ENCODE results near the gene TRAPPC1.

The TRAPPC1 gene

GRCh38 chr17:7884581-7885366 lies 47.0 kb downstream of the TRAPPC1 start:
- peak; percentile 42 for DNase-seq (ENCODE audit: low read depth)
- H3K9me3 ChIP-seq (ENCODE audit: control insufficient read depth, low read length) = no peaks in the 10 kb centered on the region
- H3K4me3 ChIP-seq (ENCODE audit: low read length) = peak overlapping the region; percentile 89
- peaks cover 32% of the 10 kb centered on the region for H3K4me1 ChIP-seq (ENCODE audit: control insufficient read depth, insufficient read depth, low read length)
- H3K9ac ChIP-seq (ENCODE audit: low read length) = peak overlapping the region; percentile 88
- H3K36me3 ChIP-seq (ENCODE audit: control insufficient read depth, insufficient read depth, low read length, severe bottlenecking) = peaks cover 16% of the 10 kb centered on the region
- no peaks in the 10 kb centered on the region for H3K27me3 ChIP-seq (replicated peaks; ENCODE audit: control insufficient read depth, insufficient read depth, low read length)

- peak; percentile 62 for DNase-seq (ENCODE audit: low read depth)
- H3K9me3 ChIP-seq (ENCODE audit: control insufficient read depth, low read length) = no peaks in the 10 kb centered on the region
- peak overlapping the region; percentile 77 for H3K4me3 ChIP-seq (ENCODE audit: low read length)
- H3K4me1 ChIP-seq (ENCODE audit: control insufficient read depth, insufficient read depth, low read length) = peaks cover 23% of the 10 kb centered on the region
- peak overlapping the region; percentile 84 for H3K9ac ChIP-seq (ENCODE audit: low read length)
- peaks cover 19% of the 10 kb centered on the region for H3K36me3 ChIP-seq (ENCODE audit: control insufficient read depth, insufficient read depth, low read length, severe bottlenecking)
- H3K27me3 ChIP-seq (replicated peaks; ENCODE audit: control insufficient read depth, insufficient read depth, low read length) = no peaks in the 10 kb centered on the region
These were observed 47.9 kb downstream of the TRAPPC1 start for GRCh38 chr17:7883781-7884386.

- Histone ChIP-seq H3K9me3 (ENCODE audit: control insufficient read depth, low read length) (no peaks in the 10 kb centered on the region), H3K36me3 (ENCODE audit: control insufficient read depth, insufficient read depth, low read length, severe bottlenecking) (peaks cover 19% of the 10 kb centered on the region)
- no peak for DNase-seq (ENCODE audit: low read depth)
These were observed 49.1 kb downstream of the TRAPPC1 start for GRCh38 chr17:7882629-7883028.

GRCh38 chr17:7882068-7882467 lies 49.7 kb downstream of the TRAPPC1 start:
- H3K27me3 ChIP-seq (replicated peaks; ENCODE audit: control insufficient read depth, insufficient read depth, low read length) = no peaks in the 10 kb centered on the region
- no peak overlapping the region for H3K9ac ChIP-seq (ENCODE audit: low read length)
- H3K4me3 ChIP-seq (ENCODE audit: low read length) = no peak overlapping the region
- DNase-seq (ENCODE audit: low read depth) = no peak
- no peaks in the 10 kb centered on the region for H3K9me3 ChIP-seq (ENCODE audit: control insufficient read depth, low read length)
- peaks cover 19% of the 10 kb centered on the region for H3K36me3 ChIP-seq (ENCODE audit: control insufficient read depth, insufficient read depth, low read length, severe bottlenecking)
- peaks cover 8% of the 10 kb centered on the region for H3K4me1 ChIP-seq (ENCODE audit: control insufficient read depth, insufficient read depth, low read length)

More at GRCh38 chr17:7882629-7883028, 49.1 kb downstream of the TRAPPC1 start:
- Histone ChIP-seq H3K4me1 (ENCODE audit: control insufficient read depth, insufficient read depth, low read length) (peaks cover 12% of the 10 kb centered on the region), H3K9ac (ENCODE audit: low read length) (no peak overlapping the region), H3K27me3 (replicated peaks; ENCODE audit: control insufficient read depth, insufficient read depth, low read length) (no peaks in the 10 kb centered on the region), H3K4me3 (ENCODE audit: low read length) (no peak overlapping the region)

- no peak for DNase-seq (ENCODE audit: low read depth)
- Histone ChIP-seq H3K27me3 (replicated peaks; ENCODE audit: control insufficient read depth, insufficient read depth, low read length) (no peaks in the 10 kb centered on the region), H3K36me3 (ENCODE audit: control insufficient read depth, insufficient read depth, low read length, severe bottlenecking) (peaks cover 19% of the 10 kb centered on the region), H3K4me1 (ENCODE audit: control insufficient read depth, insufficient read depth, low read length) (peaks cover 2% of the 10 kb centered on the region), H3K4me3 (ENCODE audit: low read length) (no peak overlapping the region), H3K9me3 (ENCODE audit: control insufficient read depth, low read length) (no peaks in the 10 kb centered on the region), H3K9ac (ENCODE audit: low read length) (no peak overlapping the region)
These were observed 50.3 kb downstream of the TRAPPC1 start for GRCh38 chr17:7881276-7882054.

All from adipocyte (in vitro differentiated cells).